ENCODE data around the gene OTUD1.
"Not testable (repeated sequence)": the region's sequence is repeated elsewhere in the genome, so short reads cannot be mapped to it uniquely, and the experiment has no call there.

The OTUD1 gene, protein sequence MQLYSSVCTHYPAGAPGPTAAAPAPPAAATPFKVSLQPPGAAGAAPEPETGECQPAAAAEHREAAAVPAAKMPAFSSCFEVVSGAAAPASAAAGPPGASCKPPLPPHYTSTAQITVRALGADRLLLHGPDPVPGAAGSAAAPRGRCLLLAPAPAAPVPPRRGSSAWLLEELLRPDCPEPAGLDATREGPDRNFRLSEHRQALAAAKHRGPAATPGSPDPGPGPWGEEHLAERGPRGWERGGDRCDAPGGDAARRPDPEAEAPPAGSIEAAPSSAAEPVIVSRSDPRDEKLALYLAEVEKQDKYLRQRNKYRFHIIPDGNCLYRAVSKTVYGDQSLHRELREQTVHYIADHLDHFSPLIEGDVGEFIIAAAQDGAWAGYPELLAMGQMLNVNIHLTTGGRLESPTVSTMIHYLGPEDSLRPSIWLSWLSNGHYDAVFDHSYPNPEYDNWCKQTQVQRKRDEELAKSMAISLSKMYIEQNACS

DNA sequence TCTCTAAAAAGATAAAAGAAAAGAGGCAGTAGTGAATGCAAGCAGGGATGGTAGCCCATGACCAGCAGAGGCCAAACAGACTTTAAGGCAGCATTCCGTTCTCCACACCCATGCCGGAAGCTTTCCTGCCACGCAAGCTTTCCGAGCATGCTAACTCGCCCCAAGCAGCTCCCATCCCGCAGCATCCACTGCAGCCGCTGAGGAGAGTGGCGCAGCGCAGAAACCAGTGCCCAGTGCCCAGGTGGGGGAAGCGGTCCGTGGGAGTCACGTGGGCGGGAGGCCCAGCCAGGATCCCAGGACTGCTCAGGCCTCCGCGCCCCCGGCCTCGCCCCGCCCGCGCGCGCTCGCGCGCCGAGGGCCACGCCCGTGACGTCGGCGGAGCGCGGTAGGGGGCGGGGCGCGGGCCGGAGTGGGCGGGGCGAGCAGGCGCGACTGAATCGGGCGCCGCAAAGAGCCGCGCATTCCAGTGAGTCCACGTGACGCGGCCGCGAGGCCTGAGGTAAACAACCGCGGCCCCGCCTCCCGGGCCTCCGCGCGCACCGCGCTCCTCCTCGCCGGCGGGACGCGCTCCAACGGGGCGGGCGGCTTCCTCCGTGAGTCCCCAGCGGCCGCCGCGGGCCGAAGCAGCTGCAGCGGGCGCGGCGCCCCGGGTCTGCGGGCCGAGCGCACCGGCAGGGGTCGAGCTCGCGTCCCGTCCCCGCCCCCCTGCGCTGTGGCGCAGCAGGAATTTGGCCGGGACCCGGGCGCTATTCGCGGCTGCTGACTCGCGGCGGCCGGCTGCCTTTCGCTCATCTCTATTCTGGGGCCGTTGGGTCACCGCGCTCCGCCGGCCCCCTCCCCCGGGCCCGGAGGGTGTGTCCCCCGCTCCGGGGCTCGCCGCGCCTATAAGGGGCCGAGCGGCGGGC, at the start of gene OTUD1:
Gene OTUD1, plus strand, starts transcription at position 529 of the 905 bp plus-strand sequence. CDS start 383 bp downstream, outside the sequence.
- peak within 1 kb of the TSS in 4 of 5 donors; percentile 79 to 93 (median 88) for H3K9ac ChIP-seq (ENCODE audit: low read length in 5 of 5)
- peaks cover 8 to 47% (median 39%) of the 10 kb centered on the region in 5 donors for H3K4me1 ChIP-seq (ENCODE audit: control insufficient read depth in 5 of 5, insufficient read depth in 5 of 5, low read length in 5 of 5)

DNA sequence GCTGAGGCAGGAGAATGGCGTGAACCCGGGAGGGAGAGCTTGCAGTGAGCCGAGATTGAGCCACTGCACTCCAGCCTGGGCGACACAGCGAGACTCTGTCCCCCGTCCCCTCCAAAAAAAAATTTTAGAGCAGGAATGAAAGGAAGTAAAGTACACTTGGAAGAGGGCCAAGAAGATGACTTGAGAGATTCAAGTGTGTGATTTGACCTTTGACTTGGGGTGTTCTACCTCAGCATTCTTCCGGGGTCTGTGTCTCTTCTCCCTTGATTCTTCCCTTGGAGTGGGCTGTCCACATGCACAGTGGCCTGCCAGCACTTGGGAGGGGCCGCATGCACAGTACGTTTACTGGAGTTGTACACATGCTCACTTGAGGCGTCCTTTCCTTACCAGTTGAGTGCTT, 48.5 kb upstream of the OTUD1 start:
- H3K27ac ChIP-seq (ENCODE audit: low read depth, low read length); H3K4me3 ChIP-seq (ENCODE audit: low read depth in 1 of 5, low read length in 5 of 5); H3K27me3 ChIP-seq (ENCODE audit: control insufficient read depth in 5 of 5, insufficient read depth in 4 of 5, low read length in 5 of 5); H3K9me3 ChIP-seq (ENCODE audit: control insufficient read depth in 5 of 5, low read length in 5 of 5); H3K36me3 ChIP-seq (ENCODE audit: control insufficient read depth in 5 of 5, insufficient read depth in 5 of 5, low read length in 5 of 5); H3K4me1 ChIP-seq (ENCODE audit: control insufficient read depth in 5 of 5, insufficient read depth in 5 of 5, low read length in 5 of 5); H3K9ac ChIP-seq (ENCODE audit: low read length in 5 of 5): not testable (repeated sequence)

More for the DNA sequence above, at the start of gene OTUD1:
- Histone ChIP-seq H3K9me3 (ENCODE audit: control insufficient read depth in 5 of 5, low read length in 5 of 5) (peaks cover 0 to 3% (median 0%) of the 10 kb centered on the region in 5 donors), H3K27me3 (ENCODE audit: control insufficient read depth in 5 of 5, insufficient read depth in 4 of 5, low read length in 5 of 5) (peaks cover 0 to 2% (median 0%) of the 10 kb centered on the region in 5 donors), H3K36me3 (ENCODE audit: control insufficient read depth in 5 of 5, insufficient read depth in 5 of 5, low read length in 5 of 5) (peaks cover 0 to 8% (median 2%) of the 10 kb centered on the region in 5 donors), H3K4me3 (ENCODE audit: low read depth in 1 of 5, low read length in 5 of 5) (peak within 1 kb of the TSS; percentile 78 to 91 (median 88)), H3K27ac (ENCODE audit: low read depth, low read length) (peak within 1 kb of the TSS; percentile 62)

DNA sequence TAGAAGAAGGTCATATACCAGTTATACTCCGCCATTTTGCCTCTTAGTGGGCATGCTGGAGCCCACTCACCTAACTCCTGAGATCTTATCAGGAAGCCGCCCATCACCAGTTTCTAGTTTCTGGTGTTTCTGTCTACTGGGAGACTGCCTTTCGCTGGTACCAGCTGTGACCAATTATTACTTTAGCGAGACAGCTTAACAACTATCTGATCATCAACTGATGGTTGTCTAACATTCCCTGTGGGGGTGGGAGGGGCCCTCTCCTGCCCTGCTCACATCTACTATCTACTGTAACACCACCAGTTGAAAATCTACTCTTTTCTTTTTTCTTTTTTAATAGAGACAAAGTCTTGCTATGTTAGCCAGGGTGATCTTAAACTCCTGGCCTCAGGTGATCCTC, 48.1 kb upstream of the OTUD1 start:
- Histone ChIP-seq H3K4me3 (ENCODE audit: low read depth in 1 of 5, low read length in 5 of 5) (no peak overlapping the region), H3K27ac (ENCODE audit: low read depth, low read length) (no peak overlapping the region), H3K9me3 (ENCODE audit: control insufficient read depth in 5 of 5, low read length in 5 of 5) (no peaks in the 10 kb centered on the region), H3K9ac (ENCODE audit: low read length in 5 of 5) (no peak overlapping the region), H3K4me1 (ENCODE audit: control insufficient read depth in 5 of 5, insufficient read depth in 5 of 5, low read length in 5 of 5) (no peaks in the 10 kb centered on the region), H3K36me3 (ENCODE audit: control insufficient read depth in 5 of 5, insufficient read depth in 5 of 5, low read length in 5 of 5) (no peaks in the 10 kb centered on the region), H3K27me3 (ENCODE audit: control insufficient read depth in 5 of 5, insufficient read depth in 4 of 5, low read length in 5 of 5) (no peaks in the 10 kb centered on the region)

DNA sequence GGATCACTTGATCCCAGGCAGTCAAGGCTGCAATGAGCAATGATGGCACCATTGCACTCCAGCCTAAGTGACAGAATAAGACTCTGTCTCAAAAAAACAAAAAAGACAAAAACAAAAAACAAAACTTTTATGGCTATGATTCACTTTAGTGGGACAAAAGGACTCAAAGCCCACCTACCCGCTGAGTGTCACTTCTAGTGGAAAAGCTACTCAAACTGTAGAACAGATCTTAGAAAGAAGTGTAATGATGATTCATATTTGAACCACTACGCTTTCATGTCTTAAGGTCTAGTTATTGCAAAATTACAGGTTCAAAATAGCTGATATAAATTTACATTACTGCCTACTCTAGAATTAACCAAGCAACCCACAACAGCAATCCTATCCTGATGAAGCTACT, 47.1 kb upstream of the OTUD1 start:
- Histone ChIP-seq H3K9ac (ENCODE audit: low read length in 5 of 5) (no peak overlapping the region), H3K36me3 (ENCODE audit: control insufficient read depth in 5 of 5, insufficient read depth in 5 of 5, low read length in 5 of 5) (no peaks in the 10 kb centered on the region), H3K27me3 (ENCODE audit: control insufficient read depth in 5 of 5, insufficient read depth in 4 of 5, low read length in 5 of 5) (no peaks in the 10 kb centered on the region), H3K4me3 (ENCODE audit: low read depth in 1 of 5, low read length in 5 of 5) (no peak overlapping the region), H3K27ac (ENCODE audit: low read depth, low read length) (no peak overlapping the region), H3K4me1 (ENCODE audit: control insufficient read depth in 5 of 5, insufficient read depth in 5 of 5, low read length in 5 of 5) (no peaks in the 10 kb centered on the region), H3K9me3 (ENCODE audit: control insufficient read depth in 5 of 5, low read length in 5 of 5) (no peaks in the 10 kb centered on the region)

DNA sequence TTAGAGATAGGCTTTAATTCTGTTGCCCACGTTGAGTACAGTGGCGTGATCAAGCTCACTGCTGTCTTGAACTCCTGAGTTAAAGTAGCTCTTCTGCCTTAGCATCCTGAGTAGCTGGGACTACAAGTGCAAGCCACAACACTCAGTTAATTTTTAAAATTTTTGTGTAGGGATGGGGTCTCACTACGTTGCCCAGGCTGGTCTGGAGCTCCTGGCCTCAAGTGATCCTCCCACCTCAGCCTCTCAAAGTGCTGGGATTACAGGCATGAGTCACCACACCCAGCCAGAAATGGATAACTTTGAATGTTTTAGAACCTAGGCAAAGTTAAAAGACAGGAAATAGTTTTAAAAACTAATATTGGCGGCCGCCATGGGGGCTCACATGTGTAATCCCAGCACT, 43.9 kb upstream of the OTUD1 start:
- Histone ChIP-seq H3K9ac (ENCODE audit: low read length in 5 of 5) (no peak overlapping the region), H3K27ac (ENCODE audit: low read depth, low read length) (no peak overlapping the region), H3K4me3 (ENCODE audit: low read depth in 1 of 5, low read length in 5 of 5) (no peak overlapping the region), H3K36me3 (ENCODE audit: control insufficient read depth in 5 of 5, insufficient read depth in 5 of 5, low read length in 5 of 5) (no peaks in the 10 kb centered on the region), H3K4me1 (ENCODE audit: control insufficient read depth in 5 of 5, insufficient read depth in 5 of 5, low read length in 5 of 5) (no peaks in the 10 kb centered on the region), H3K9me3 (ENCODE audit: control insufficient read depth in 5 of 5, low read length in 5 of 5) (no peaks in the 10 kb centered on the region), H3K27me3 (ENCODE audit: control insufficient read depth in 5 of 5, insufficient read depth in 4 of 5, low read length in 5 of 5) (no peaks in the 10 kb centered on the region)

DNA sequence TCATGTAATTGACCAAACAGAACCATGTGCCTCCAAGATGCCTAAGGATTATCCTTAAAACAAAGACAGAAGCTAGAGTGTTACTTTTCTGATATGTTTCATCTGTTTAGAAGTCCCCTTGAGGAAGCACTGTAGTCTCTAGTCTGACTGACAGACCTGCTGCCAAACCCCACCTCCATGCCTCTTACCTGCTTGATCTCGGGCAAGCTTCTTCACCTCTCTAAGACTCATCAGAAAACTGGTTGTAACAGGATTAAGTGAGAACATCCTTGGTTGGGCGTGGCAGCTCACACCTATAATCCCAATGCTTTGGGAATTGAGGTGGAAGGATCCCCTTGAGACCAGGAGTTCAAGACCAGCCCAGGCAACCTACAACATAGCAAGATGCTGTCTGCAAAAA, 42.2 kb upstream of the OTUD1 start:
- Histone ChIP-seq H3K4me3 (ENCODE audit: low read depth in 1 of 5, low read length in 5 of 5) (no peak overlapping the region), H3K27ac (ENCODE audit: low read depth, low read length) (no peak overlapping the region), H3K36me3 (ENCODE audit: control insufficient read depth in 5 of 5, insufficient read depth in 5 of 5, low read length in 5 of 5) (no peaks in the 10 kb centered on the region), H3K9me3 (ENCODE audit: control insufficient read depth in 5 of 5, low read length in 5 of 5) (no peaks in the 10 kb centered on the region), H3K4me1 (ENCODE audit: control insufficient read depth in 5 of 5, insufficient read depth in 5 of 5, low read length in 5 of 5) (no peaks in the 10 kb centered on the region), H3K27me3 (ENCODE audit: control insufficient read depth in 5 of 5, insufficient read depth in 4 of 5, low read length in 5 of 5) (no peaks in the 10 kb centered on the region), H3K9ac (ENCODE audit: low read length in 5 of 5) (no peak overlapping the region)

DNA sequence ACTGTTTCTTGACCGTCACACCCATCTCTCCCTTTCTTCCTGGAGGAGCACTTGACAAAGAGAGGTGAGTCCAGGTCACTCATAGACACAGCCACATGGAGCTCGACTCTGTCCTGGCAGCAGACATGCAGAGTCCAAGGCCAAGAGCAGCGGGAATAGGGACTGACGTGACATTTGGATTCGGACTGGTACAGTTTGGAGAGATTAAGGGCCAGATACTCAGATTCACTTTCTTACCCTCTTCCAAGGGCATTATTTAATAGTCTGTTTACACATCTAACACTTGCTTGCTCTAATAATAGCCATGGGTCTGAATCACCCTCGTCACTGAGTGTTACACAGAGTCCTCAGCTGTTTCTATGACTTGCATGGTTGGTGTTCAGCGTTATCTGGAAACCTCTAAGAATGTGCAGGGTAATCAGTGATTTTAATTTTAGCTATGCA, 39.2 kb upstream of the OTUD1 start:
- no peaks in the 10 kb centered on the region for H3K27me3 ChIP-seq (ENCODE audit: control insufficient read depth in 5 of 5, insufficient read depth in 4 of 5, low read length in 5 of 5)
- H3K9me3 ChIP-seq (ENCODE audit: control insufficient read depth in 5 of 5, low read length in 5 of 5), result no peaks in the 10 kb centered on the region
- peaks cover 0 to 4% (median 0%) of the 10 kb centered on the region in 5 donors for H3K4me1 ChIP-seq (ENCODE audit: control insufficient read depth in 5 of 5, insufficient read depth in 5 of 5, low read length in 5 of 5)
- H3K9ac ChIP-seq (ENCODE audit: low read length in 5 of 5), result no peak overlapping the region
- H3K4me3 ChIP-seq (ENCODE audit: low read depth in 1 of 5, low read length in 5 of 5), result no peak overlapping the region
- no peaks in the 10 kb centered on the region for H3K36me3 ChIP-seq (ENCODE audit: control insufficient read depth in 5 of 5, insufficient read depth in 5 of 5, low read length in 5 of 5)
- H3K27ac ChIP-seq (ENCODE audit: low read depth, low read length), result no peak overlapping the region

DNA sequence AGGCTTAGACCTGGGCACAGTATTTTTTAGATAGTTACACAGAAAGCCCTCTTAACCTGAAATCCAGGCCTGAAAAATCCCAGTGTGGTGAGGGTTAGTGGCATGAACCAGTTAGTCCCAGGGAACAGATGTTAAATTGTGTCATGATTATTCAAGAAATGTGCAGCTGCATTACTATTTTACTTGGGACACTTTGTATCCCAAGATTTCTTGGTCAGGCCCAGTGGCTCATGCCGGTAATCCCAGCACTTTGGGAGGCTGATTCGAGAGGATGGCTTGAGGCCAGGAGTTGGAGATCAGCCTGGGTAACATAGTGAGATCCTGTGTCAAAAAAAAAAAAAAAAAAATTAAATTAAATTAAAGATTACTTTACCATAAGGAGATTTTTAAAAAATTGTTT, 36.0 kb upstream of the OTUD1 start:
- H3K27ac ChIP-seq (ENCODE audit: low read depth, low read length), result no peak overlapping the region

DNA sequence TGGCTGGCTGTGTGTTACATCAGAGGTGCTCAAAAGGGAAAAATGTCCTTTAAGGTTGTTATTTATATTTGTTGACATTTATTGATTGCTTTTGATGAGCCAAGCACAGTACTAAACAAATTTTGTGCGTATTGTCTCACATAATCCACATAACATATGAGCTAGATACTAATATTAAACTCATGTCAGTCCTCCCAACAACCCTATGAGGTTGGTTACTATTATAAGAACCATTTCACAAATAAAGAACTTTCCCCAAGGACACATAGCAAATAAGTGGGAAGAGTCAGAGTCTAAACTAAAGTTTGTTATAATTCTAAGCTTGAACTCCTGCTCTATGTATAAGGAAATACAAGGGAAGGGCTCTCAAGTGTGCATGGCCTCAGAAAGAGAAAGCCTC, 35.6 kb upstream of the OTUD1 start:
- Histone ChIP-seq H3K4me3 (ENCODE audit: low read depth in 1 of 5, low read length in 5 of 5) (no peak overlapping the region), H3K9me3 (ENCODE audit: control insufficient read depth in 5 of 5, low read length in 5 of 5) (no peaks in the 10 kb centered on the region), H3K36me3 (ENCODE audit: control insufficient read depth in 5 of 5, insufficient read depth in 5 of 5, low read length in 5 of 5) (no peaks in the 10 kb centered on the region), H3K4me1 (ENCODE audit: control insufficient read depth in 5 of 5, insufficient read depth in 5 of 5, low read length in 5 of 5) (peaks cover 0 to 4% (median 0%) of the 10 kb centered on the region in 5 donors), H3K27me3 (ENCODE audit: control insufficient read depth in 5 of 5, insufficient read depth in 4 of 5, low read length in 5 of 5) (no peaks in the 10 kb centered on the region), H3K27ac (ENCODE audit: low read depth, low read length) (no peak overlapping the region), H3K9ac (ENCODE audit: low read length in 5 of 5) (no peak overlapping the region)

More for the DNA sequence above, 36.0 kb upstream of the OTUD1 start:
- no peaks in the 10 kb centered on the region for H3K36me3 ChIP-seq (ENCODE audit: control insufficient read depth in 5 of 5, insufficient read depth in 5 of 5, low read length in 5 of 5)
- no peaks in the 10 kb centered on the region for H3K27me3 ChIP-seq (ENCODE audit: control insufficient read depth in 5 of 5, insufficient read depth in 4 of 5, low read length in 5 of 5)
- no peak overlapping the region for H3K4me3 ChIP-seq (ENCODE audit: low read depth in 1 of 5, low read length in 5 of 5)
- no peak overlapping the region for H3K9ac ChIP-seq (ENCODE audit: low read length in 5 of 5)
- no peaks in the 10 kb centered on the region for H3K9me3 ChIP-seq (ENCODE audit: control insufficient read depth in 5 of 5, low read length in 5 of 5)
- H3K4me1 ChIP-seq (ENCODE audit: control insufficient read depth in 5 of 5, insufficient read depth in 5 of 5, low read length in 5 of 5), result peaks cover 0 to 4% (median 0%) of the 10 kb centered on the region in 5 donors

DNA sequence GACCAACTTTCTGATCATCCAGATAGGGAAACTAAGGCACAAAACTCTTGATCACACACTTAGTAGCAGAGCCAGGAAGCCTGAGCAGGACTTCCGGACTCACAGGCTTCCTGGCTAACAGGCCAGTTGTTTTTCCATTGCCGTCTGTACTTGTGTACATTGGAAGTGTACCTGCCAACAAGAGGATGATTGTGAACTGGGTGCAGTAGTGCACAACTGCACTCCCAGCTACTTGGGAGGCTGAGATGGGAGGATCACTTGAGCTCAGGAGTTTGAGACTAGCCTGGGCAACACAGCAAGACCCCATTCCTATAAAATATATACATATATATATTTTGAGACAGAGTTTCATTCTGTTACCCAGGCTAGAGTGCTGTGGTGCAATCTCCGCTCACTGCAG, 35.2 kb upstream of the OTUD1 start:
- H3K4me1 ChIP-seq (ENCODE audit: control insufficient read depth in 5 of 5, insufficient read depth in 5 of 5, low read length in 5 of 5), result peaks cover 0 to 4% (median 0%) of the 10 kb centered on the region in 5 donors

More for the DNA sequence above, 35.2 kb upstream of the OTUD1 start:
- Histone ChIP-seq H3K9me3 (ENCODE audit: control insufficient read depth in 5 of 5, low read length in 5 of 5) (no peaks in the 10 kb centered on the region), H3K4me3 (ENCODE audit: low read depth in 1 of 5, low read length in 5 of 5) (no peak overlapping the region), H3K27me3 (ENCODE audit: control insufficient read depth in 5 of 5, insufficient read depth in 4 of 5, low read length in 5 of 5) (no peaks in the 10 kb centered on the region), H3K36me3 (ENCODE audit: control insufficient read depth in 5 of 5, insufficient read depth in 5 of 5, low read length in 5 of 5) (no peaks in the 10 kb centered on the region), H3K27ac (ENCODE audit: low read depth, low read length) (no peak overlapping the region), H3K9ac (ENCODE audit: low read length in 5 of 5) (no peak overlapping the region)

Data from subcutaneous abdominal adipose tissue (tissue), 5 donors.